PFSK-1 (cell line): ENCODE results near the gene OR4K5.

Source experiments
- POLR2AphosphoS5 ChIP-seq: IDR thresholded peaks from 2 replicates; pipeline ENCODE4 v1.6.1; 2012; ENCODE audit warnings: low read depth, mild to moderate bottlenecking, control low read depth, low read length, moderate library complexity
- SIN3A ChIP-seq: IDR thresholded peaks from 2 replicates; pipeline ENCODE4 v1.6.1; 2012; ENCODE audit warnings: mild to moderate bottlenecking, low read length, moderate library complexity, borderline replicate concordance; ENCODE audit not compliant: insufficient read depth
- TAF1 ChIP-seq: IDR thresholded peaks from 2 replicates; pipeline ENCODE4 v1.6.1; 2012; ENCODE audit warnings: low read length, control low read depth, borderline replicate concordance; ENCODE audit not compliant: insufficient read depth
- TF ChIP-seq, protein P1 (sequence below), 2 experiments: IDR thresholded peaks; 2 replicates each; pipeline versions ENCODE4 v1.6.1 to v1.8.0; 2011 to 2012; ENCODE audit warnings: low read depth in 2 of 2, low read length in 2 of 2, control low read depth in 1 of 2, inconsistent platforms in 1 of 2, mild to moderate bottlenecking in 1 of 2, moderate library complexity in 1 of 2; ENCODE audit not compliant: insufficient read depth in 1 of 2

DNA sequence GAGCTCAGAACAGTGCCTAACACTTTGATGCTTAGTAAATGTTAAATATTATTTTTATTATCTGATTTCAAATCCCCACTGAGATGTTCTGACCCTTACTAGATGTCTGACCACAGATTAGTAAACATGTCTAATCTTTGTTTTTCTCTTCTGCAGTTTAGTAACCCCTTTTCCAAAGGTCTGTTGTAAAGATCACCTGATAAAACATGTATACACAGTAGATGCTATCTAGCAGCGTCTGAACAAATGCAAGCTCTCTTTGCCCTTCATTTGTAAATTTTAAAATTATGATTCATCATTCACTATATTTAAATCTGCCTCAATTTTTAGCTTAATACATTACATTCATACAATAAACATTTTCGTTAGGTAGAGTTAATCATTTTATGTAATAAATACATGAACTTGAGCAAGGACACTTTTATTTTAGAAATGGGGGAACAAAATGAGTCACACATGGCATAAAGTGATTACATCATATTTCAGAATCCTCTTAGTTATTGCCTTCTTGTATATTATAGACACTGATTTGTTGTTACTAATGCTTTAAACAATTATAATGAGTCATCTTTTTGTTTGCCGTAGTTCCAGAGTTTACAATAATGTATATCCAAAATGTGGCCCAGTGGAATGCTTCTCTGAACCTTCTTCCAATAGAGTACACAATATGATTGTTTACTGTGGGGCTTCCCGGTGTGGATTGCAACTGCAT lies 1.7 kb upstream of the OR4K5 start:
- TF ChIP-seq, protein P1, sequence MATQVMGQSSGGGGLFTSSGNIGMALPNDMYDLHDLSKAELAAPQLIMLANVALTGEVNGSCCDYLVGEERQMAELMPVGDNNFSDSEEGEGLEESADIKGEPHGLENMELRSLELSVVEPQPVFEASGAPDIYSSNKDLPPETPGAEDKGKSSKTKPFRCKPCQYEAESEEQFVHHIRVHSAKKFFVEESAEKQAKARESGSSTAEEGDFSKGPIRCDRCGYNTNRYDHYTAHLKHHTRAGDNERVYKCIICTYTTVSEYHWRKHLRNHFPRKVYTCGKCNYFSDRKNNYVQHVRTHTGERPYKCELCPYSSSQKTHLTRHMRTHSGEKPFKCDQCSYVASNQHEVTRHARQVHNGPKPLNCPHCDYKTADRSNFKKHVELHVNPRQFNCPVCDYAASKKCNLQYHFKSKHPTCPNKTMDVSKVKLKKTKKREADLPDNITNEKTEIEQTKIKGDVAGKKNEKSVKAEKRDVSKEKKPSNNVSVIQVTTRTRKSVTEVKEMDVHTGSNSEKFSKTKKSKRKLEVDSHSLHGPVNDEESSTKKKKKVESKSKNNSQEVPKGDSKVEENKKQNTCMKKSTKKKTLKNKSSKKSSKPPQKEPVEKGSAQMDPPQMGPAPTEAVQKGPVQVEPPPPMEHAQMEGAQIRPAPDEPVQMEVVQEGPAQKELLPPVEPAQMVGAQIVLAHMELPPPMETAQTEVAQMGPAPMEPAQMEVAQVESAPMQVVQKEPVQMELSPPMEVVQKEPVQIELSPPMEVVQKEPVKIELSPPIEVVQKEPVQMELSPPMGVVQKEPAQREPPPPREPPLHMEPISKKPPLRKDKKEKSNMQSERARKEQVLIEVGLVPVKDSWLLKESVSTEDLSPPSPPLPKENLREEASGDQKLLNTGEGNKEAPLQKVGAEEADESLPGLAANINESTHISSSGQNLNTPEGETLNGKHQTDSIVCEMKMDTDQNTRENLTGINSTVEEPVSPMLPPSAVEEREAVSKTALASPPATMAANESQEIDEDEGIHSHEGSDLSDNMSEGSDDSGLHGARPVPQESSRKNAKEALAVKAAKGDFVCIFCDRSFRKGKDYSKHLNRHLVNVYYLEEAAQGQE (IDR thresholded peaks at IDR 0.05; ENCODE audit: insufficient read depth in 1 of 2, low read depth in 2 of 2, low read length in 2 of 2), result no peak
- TF ChIP-seq SIN3A (no peak), POLR2AphosphoS5 (no peak), TAF1 (no peak)
